ENCODE results near the gene SNPH.

SNPH gene

DNA sequence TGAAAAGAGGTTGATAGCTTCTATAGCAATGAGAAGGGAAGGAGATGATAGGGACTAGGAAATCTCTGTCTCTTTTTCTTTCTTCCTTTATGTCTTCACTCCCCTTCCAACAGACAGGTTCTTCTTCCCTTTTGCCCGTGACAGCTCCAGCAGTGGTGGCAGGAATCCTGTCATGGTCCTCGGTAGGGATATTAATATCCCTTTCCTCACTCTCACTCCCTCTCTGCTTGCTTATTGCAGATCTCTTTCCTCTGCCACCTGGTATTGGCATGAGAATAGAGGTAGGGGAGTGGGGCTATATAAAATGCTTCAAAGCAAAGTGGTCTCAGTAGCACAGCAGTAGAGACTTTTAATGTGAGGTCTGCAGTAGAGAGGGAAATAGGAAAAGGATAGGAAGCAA, 20.5 kb upstream of the SNPH start (continued):
- TF ChIP-seq, protein P1, sequence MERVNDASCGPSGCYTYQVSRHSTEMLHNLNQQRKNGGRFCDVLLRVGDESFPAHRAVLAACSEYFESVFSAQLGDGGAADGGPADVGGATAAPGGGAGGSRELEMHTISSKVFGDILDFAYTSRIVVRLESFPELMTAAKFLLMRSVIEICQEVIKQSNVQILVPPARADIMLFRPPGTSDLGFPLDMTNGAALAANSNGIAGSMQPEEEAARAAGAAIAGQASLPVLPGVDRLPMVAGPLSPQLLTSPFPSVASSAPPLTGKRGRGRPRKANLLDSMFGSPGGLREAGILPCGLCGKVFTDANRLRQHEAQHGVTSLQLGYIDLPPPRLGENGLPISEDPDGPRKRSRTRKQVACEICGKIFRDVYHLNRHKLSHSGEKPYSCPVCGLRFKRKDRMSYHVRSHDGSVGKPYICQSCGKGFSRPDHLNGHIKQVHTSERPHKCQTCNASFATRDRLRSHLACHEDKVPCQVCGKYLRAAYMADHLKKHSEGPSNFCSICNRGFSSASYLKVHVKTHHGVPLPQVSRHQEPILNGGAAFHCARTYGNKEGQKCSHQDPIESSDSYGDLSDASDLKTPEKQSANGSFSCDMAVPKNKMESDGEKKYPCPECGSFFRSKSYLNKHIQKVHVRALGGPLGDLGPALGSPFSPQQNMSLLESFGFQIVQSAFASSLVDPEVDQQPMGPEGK (tag by site-specific recombination; IDR thresholded peaks at IDR 0.05) = no peak
- TF ChIP-seq OSR2 (tag by site-specific recombination; IDR thresholded peaks at IDR 0.05) (no peak), ZBTB7A (tag by site-specific recombination; IDR thresholded peaks at IDR 0.05; ENCODE audit: low read depth) (no peak), SCRT1 (tag by site-specific recombination; IDR thresholded peaks at IDR 0.05; ENCODE audit: borderline replicate concordance) (no peak), REPIN1 (tag by site-specific recombination; IDR thresholded peaks at IDR 0.05; ENCODE audit: low read depth) (no peak), ZNF658 (tag by site-specific recombination; IDR thresholded peaks at IDR 0.05) (no peak), ZNF785 (tag by site-specific recombination; IDR thresholded peaks at IDR 0.05) (no peak), ZIC2 (tag by site-specific recombination; IDR thresholded peaks at IDR 0.05) (no peak), KLF10 (tag by site-specific recombination; IDR thresholded peaks at IDR 0.05) (no peak)
- TF ChIP-seq, protein P2, sequence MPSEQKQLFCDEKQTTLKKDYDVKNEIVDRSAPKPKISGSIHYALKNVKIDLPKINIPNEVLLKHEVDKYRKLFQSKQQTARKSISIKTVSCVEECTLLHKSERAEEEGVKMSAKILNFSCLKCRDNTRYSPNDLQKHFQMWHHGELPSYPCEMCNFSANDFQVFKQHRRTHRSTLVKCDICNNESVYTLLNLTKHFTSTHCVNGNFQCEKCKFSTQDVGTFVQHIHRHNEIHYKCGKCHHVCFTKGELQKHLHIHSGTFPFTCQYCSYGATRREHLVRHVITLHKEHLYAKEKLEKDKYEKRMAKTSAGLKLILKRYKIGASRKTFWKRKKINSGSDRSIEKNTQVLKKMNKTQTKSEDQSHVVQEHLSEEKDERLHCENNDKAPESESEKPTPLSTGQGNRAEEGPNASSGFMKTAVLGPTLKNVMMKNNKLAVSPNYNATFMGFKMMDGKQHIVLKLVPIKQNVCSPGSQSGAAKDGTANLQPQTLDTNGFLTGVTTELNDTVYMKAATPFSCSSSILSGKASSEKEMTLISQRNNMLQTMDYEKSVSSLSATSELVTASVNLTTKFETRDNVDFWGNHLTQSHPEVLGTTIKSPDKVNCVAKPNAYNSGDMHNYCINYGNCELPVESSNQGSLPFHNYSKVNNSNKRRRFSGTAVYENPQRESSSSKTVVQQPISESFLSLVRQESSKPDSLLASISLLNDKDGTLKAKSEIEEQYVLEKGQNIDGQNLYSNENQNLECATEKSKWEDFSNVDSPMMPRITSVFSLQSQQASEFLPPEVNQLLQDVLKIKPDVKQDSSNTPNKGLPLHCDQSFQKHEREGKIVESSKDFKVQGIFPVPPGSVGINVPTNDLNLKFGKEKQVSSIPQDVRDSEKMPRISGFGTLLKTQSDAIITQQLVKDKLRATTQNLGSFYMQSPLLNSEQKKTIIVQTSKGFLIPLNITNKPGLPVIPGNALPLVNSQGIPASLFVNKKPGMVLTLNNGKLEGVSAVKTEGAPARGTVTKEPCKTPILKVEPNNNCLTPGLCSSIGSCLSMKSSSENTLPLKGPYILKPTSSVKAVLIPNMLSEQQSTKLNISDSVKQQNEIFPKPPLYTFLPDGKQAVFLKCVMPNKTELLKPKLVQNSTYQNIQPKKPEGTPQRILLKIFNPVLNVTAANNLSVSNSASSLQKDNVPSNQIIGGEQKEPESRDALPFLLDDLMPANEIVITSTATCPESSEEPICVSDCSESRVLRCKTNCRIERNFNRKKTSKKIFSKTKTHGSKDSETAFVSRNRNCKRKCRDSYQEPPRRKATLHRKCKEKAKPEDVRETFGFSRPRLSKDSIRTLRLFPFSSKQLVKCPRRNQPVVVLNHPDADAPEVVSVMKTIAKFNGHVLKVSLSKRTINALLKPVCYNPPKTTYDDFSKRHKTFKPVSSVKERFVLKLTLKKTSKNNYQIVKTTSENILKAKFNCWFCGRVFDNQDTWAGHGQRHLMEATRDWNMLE (tag by site-specific recombination; conservative IDR thresholded peaks at IDR 0.05; ENCODE audit: low read depth) = no peak

DNA sequence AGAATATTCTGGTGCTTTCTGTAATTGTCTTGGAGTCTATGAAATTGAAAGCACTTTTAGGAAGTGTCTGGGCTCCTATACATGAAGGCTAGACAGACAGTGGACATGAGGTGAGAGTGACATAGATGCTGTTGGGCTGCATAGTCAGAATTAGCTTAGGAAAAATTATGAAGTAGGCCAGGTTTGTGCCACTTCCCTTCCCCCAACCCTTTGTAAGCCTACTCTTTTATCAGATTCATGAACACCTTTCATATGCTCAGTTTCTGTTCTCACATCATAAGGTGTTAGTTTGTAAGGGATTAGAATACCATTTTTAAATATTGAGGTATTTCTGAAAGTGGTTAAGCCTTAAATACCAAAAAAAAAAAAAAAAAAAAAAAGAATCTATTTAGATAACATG, 18.4 kb upstream of the SNPH start:
- TF ChIP-seq, protein P3, sequence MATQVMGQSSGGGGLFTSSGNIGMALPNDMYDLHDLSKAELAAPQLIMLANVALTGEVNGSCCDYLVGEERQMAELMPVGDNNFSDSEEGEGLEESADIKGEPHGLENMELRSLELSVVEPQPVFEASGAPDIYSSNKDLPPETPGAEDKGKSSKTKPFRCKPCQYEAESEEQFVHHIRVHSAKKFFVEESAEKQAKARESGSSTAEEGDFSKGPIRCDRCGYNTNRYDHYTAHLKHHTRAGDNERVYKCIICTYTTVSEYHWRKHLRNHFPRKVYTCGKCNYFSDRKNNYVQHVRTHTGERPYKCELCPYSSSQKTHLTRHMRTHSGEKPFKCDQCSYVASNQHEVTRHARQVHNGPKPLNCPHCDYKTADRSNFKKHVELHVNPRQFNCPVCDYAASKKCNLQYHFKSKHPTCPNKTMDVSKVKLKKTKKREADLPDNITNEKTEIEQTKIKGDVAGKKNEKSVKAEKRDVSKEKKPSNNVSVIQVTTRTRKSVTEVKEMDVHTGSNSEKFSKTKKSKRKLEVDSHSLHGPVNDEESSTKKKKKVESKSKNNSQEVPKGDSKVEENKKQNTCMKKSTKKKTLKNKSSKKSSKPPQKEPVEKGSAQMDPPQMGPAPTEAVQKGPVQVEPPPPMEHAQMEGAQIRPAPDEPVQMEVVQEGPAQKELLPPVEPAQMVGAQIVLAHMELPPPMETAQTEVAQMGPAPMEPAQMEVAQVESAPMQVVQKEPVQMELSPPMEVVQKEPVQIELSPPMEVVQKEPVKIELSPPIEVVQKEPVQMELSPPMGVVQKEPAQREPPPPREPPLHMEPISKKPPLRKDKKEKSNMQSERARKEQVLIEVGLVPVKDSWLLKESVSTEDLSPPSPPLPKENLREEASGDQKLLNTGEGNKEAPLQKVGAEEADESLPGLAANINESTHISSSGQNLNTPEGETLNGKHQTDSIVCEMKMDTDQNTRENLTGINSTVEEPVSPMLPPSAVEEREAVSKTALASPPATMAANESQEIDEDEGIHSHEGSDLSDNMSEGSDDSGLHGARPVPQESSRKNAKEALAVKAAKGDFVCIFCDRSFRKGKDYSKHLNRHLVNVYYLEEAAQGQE (tag by site-specific recombination; IDR thresholded peaks at IDR 0.05) = no peak
- TF ChIP-seq, protein P4, sequence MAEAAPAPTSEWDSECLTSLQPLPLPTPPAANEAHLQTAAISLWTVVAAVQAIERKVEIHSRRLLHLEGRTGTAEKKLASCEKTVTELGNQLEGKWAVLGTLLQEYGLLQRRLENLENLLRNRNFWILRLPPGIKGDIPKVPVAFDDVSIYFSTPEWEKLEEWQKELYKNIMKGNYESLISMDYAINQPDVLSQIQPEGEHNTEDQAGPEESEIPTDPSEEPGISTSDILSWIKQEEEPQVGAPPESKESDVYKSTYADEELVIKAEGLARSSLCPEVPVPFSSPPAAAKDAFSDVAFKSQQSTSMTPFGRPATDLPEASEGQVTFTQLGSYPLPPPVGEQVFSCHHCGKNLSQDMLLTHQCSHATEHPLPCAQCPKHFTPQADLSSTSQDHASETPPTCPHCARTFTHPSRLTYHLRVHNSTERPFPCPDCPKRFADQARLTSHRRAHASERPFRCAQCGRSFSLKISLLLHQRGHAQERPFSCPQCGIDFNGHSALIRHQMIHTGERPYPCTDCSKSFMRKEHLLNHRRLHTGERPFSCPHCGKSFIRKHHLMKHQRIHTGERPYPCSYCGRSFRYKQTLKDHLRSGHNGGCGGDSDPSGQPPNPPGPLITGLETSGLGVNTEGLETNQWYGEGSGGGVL (tag by site-specific recombination; IDR thresholded peaks at IDR 0.05) = no peak
- H3K4me1 ChIP-seq (ENCODE audit: control insufficient read depth, insufficient read depth, low read length) = peaks cover 2% of the 10 kb centered on the region; the same call in 1 of the 2 replicates
- H3K9me3 ChIP-seq (ENCODE audit: control insufficient read depth, insufficient read depth, low read depth, low read length) = no peaks in the 10 kb centered on the region
- ChIA-PET CTCF (no interaction called here), POLR2A (interaction anchor here (0.7 to 1.0 kb wide), 2 partner anchors 21 to 127 kb away, joined by 3 to 8 read pairs; no protein-coding TSS in a partner anchor)
- H3K4me3 ChIP-seq (ENCODE audit: low read depth, low read length) = no peak overlapping the region
- no peak overlapping the region for H3K27ac ChIP-seq (ENCODE audit: extremely low read depth, low read depth, low read length)
- no peaks in the 10 kb centered on the region for H3K36me3 ChIP-seq (ENCODE audit: control insufficient read depth in 2 of 2, insufficient read depth in 1 of 2, low read length in 2 of 2)
